HepG2 (cell line): Measurements from ENCODE around the gene CLMP. TPM values are rescaled to one million over a fixed set of nuclear protein-coding genes. Genes with fewer than 3 reads are reported as not detected.

ENCODE experiments used
- ATAC-seq: fragments of 200-7000 bp; cut with Tn5 transposase; 3 replicates; pipeline ENCODE4 v1.9.1; 2020; ENCODE audit warnings: mild to moderate bottlenecking, moderate library complexity
- Bru-seq: library from RNA; stranded (reverse); fragments of 400-500 nt; gene quantifications from one replicate; lab custom pipeline; 2021; lab: Mats Ljungman, UMichigan
- BruChase-seq, 2 experiments: library from RNA; stranded (reverse); fragments of 400-500 nt; gene quantifications; one replicate each; lab custom pipeline; 2021; lab: Mats Ljungman, UMichigan
- BruUV-seq: library from RNA; stranded (reverse); fragments of 400-500 nt; replicated peaks from 2 replicates; lab custom pipeline; 2021; lab: Mats Ljungman, UMichigan
- CTCF ChIA-PET: fragments of 300-600 bp; formaldehyde crosslinking; extraction: SDS; loops from one replicate; lab custom pipeline; 2021; ENCODE audit warnings: low total read pairs, inconsistent platforms, low intra/inter-chr PET ratio; lab: Yijun Ruan, JAX
- POLR2A ChIA-PET: fragments of 350-600 bp; sonication (Branson Sonifier 250); formaldehyde crosslinking; loops from one replicate; lab custom pipeline; 2020; ENCODE audit warnings: antibody characterized with exemption, inconsistent platforms; lab: Yijun Ruan, JAX
- DNase-seq: peaks from one replicate; pipeline ENCODE4 v3.0.0-alpha.2; 2015; ENCODE audit warnings: low spot score
- FAIRE-seq: peaks from 3 replicates; lab custom pipeline; 2011; peaks lifted over from hg19 to GRCh38; lab: Jason Lieb, UNC
- H2AFZ ChIP-seq: one replicate; pipeline ENCODE4 v1.6.1; 2011; ENCODE audit warnings: low read length, inconsistent platforms
- H3K27ac ChIP-seq: fragments of 300-600 bp; 3 replicates; pipeline ENCODE4 v1.8.0; 2011; ENCODE audit warnings: mixed run types, mild to moderate bottlenecking, mixed read lengths, low read length, inconsistent platforms; ENCODE audit not compliant: insufficient read depth; ENCODE audit errors: extremely low read length
- H3K27me3 ChIP-seq, 2 experiments: fragments of 200-600 bp in 1 of 2; 2 replicates in 1 of 2; 3 replicates in 1 of 2; pipeline versions ENCODE4 v1.6.0 to v1.8.0; 2011; ENCODE audit warnings: low read length in 2 of 2, mild to moderate bottlenecking in 2 of 2, moderate library complexity in 2 of 2, inconsistent platforms in 1 of 2; ENCODE audit not compliant: insufficient read depth in 2 of 2, control insufficient read depth in 1 of 2
- H3K36me3 ChIP-seq, 2 experiments: fragments of 200-600 bp in 1 of 2; replicated peaks in 1 of 2; 2 replicates in 1 of 2; 3 replicates in 1 of 2; pipeline versions ENCODE4 v1.5.1 to v1.8.0; 2011; ENCODE audit warnings: low read length in 2 of 2, inconsistent platforms in 1 of 2; ENCODE audit not compliant: insufficient read depth in 2 of 2, control insufficient read depth in 1 of 2
- H3K4me1 ChIP-seq: 2 replicates; pipeline ENCODE4 v1.5.1; 2012; ENCODE audit warnings: low read length, inconsistent platforms; ENCODE audit not compliant: insufficient read depth
- H3K4me2 ChIP-seq: 2 replicates; pipeline ENCODE4 v1.6.0; 2011; ENCODE audit warnings: low read depth, low read length, inconsistent platforms
- H3K4me3 ChIP-seq, 3 experiments: fragments of 200-600 bp in 1 of 3; sonication (generic), shearing (Covaris generic) in 1 of 3; replicated peaks in 1 of 3; 2 replicates each; pipeline ENCODE4 v1.5.1; 2011 to 2016; ENCODE audit warnings: low read length in 3 of 3, inconsistent platforms in 2 of 3, low read depth in 2 of 3, mild to moderate bottlenecking in 2 of 3, control low read depth in 1 of 3, mixed read lengths in 1 of 3; ENCODE audit not compliant: insufficient read depth in 1 of 3
- H3K79me2 ChIP-seq: one replicate; pipeline ENCODE4 v1.6.1; 2011; ENCODE audit warnings: low read length, inconsistent platforms; ENCODE audit not compliant: insufficient read depth
- H3K9ac ChIP-seq: 2 replicates; pipeline ENCODE4 v1.6.0; 2011; ENCODE audit warnings: mild to moderate bottlenecking, low read depth, low read length, inconsistent platforms; ENCODE audit not compliant: insufficient read depth
- H3K9me3 ChIP-seq: 2 replicates; pipeline ENCODE4 v1.5.1; 2012; ENCODE audit warnings: mild to moderate bottlenecking, low read length
- H4K20me1 ChIP-seq: 2 replicates; pipeline ENCODE4 v1.6.0; 2011; ENCODE audit warnings: inconsistent platforms, mild to moderate bottlenecking, low read length, moderate library complexity; ENCODE audit not compliant: insufficient read depth
- DDIT3 ChIP-seq: sonication (generic); formaldehyde crosslinking; IDR thresholded peaks from 2 replicates; pipeline ENCODE4 v1.4.0; 2020; ENCODE audit warnings: mild to moderate bottlenecking, missing genetic modification reagents
- ISL2 ChIP-seq: sonication (generic); formaldehyde crosslinking; IDR thresholded peaks from 2 replicates; pipeline ENCODE4 v1.5.0; 2020; ENCODE audit warnings: missing genetic modification reagents
- MTA3 ChIP-seq: sonication (generic); formaldehyde crosslinking; IDR thresholded peaks from 2 replicates; pipeline ENCODE4 v1.4.0; 2020; ENCODE audit warnings: missing genetic modification reagents
- PPARG ChIP-seq: conservative IDR thresholded peaks from 2 replicates; pipeline ENCODE4 v1.6.1; 2016; ENCODE audit warnings: missing biosample characterization, missing genetic modification reagents
- RFXANK ChIP-seq: IDR thresholded peaks from 2 replicates; pipeline ENCODE4 v1.6.1; 2016
- ZMYM3 ChIP-seq: sonication (generic); formaldehyde crosslinking; IDR thresholded peaks from 2 replicates; pipeline ENCODE4 v1.5.1; 2020; ENCODE audit warnings: mild to moderate bottlenecking, missing genetic modification reagents
- ZNF354B ChIP-seq: sonication (generic); formaldehyde crosslinking; IDR thresholded peaks from 2 replicates; pipeline ENCODE4 v1.8.0; 2022; ENCODE audit warnings: mild to moderate bottlenecking, missing genetic modification reagents
- ZNF414 ChIP-seq: sonication (generic); formaldehyde crosslinking; IDR thresholded peaks from 2 replicates; pipeline ENCODE4 v1.5.0; 2020; ENCODE audit warnings: missing genetic modification reagents
- ZNF710 ChIP-seq: sonication (generic); formaldehyde crosslinking; IDR thresholded peaks from 2 replicates; pipeline ENCODE4 v1.5.0; 2020; ENCODE audit warnings: mild to moderate bottlenecking, missing genetic modification reagents, borderline replicate concordance
- ZSCAN31 ChIP-seq: sonication (generic); formaldehyde crosslinking; IDR thresholded peaks from 2 replicates; pipeline ENCODE4 v1.5.0; 2020; ENCODE audit warnings: low read depth, mild to moderate bottlenecking, missing genetic modification reagents
- WGBS: methylation state at CpG from one replicate; pipeline ENCODE4 v1.1.6; 2017; ENCODE audit warnings: low lambda C conversion rate; 5-methylcytosine and 5-hydroxymethylcytosine counted together
- in situ Hi-C: cut with HindIII; loops from 2 replicates; pipeline ENCODE4 v1.10.0; 2017; ENCODE audit warnings: low pct_unique_long_range_greater_than_20kb; ENCODE audit not compliant: extremely low pct_ligation_motif_present
- intact Hi-C: fragments of 100-400 bp; cut with micrococcal nuclease; formaldehyde crosslinking; loops from one replicate; pipeline ENCODE4 v1.10.0; 2022; ENCODE audit not compliant: unreplicated experiment
- long read RNA-seq, 2 experiments: library from RNA in 1 of 2; library from polyadenylated mRNA in 1 of 2; stranded (forward) in 1 of 2; unstranded in 1 of 2; transcript quantifications; one replicate each; pipeline ENCODE4 v2.0.0, GENCODE V29; 2019 to 2022
- polyA minus RNA-seq, 3 experiments: library from RNA; depleted of rRNA, polyadenylated mRNA; stranded (reverse); fragments of >200 nt; gene quantifications; 2 replicates each; pipeline ENCODE4 v1.2.3, GENCODE V29; 2011; ENCODE audit warnings: low replicate concordance in 1 of 3
- polyA plus RNA-seq, 8 experiments: library from polyadenylated mRNA; depleted of rRNA in 3 of 8; stranded (reverse) in 7 of 8; unstranded in 1 of 8; fragments of >200 nt; fragmentation: Illumina TruSeq in 4 of 8; extraction: Trizol in 4 of 8; gene quantifications; 2 replicates each; pipeline versions ENCODE4 v1.2.1 to v1.2.3, GENCODE V29; 2011 to 2016; ENCODE audit warnings: low read depth in 4 of 8, missing spikeins in 1 of 8, mixed read lengths in 1 of 8; ENCODE audit not compliant: insufficient read depth in 1 of 8
- total RNA-seq, 5 experiments: library from RNA; depleted of rRNA; stranded (reverse); fragments of >200 nt; fragmentation: Illumina TruSeq; extraction: Trizol; gene quantifications; 2 replicates each; pipeline ENCODE4 v1.2.3, GENCODE V29; 2016; ENCODE audit warnings: low read depth in 1 of 5

CLMP gene
- total RNA-seq (2016; rRNA removed; fragmentation: Illumina TruSeq; extraction: Trizol) (not detected in 2 replicates), polyA plus RNA-seq (2011; rRNA removed) (not detected in 2 replicates), polyA minus RNA-seq (2011; rRNA and poly(A)+ RNA removed; ENCODE audit: low replicate concordance) (64.2 TPM in 1 of 2 replicates, not detected in the other), Bru-seq, nascent RNA (not detected), BruChase-seq, experiment 1, labeled RNA remaining after a 6-hour chase (not detected), BruChase-seq, experiment 2, labeled RNA remaining after a 2-hour chase (not detected)
- not detected in 2 replicates for total RNA-seq (2016; cell fraction: cytosol; rRNA removed; fragmentation: Illumina TruSeq; extraction: Trizol; ENCODE audit: low read depth)
- not detected in 2 replicates for total RNA-seq (2016; cell fraction: insoluble cytoplasmic fraction; rRNA removed; fragmentation: Illumina TruSeq; extraction: Trizol)
- total RNA-seq (2016; cell fraction: membrane; rRNA removed; fragmentation: Illumina TruSeq; extraction: Trizol), result not detected in 2 replicates
- total RNA-seq (2016; cell fraction: nucleus; rRNA removed; fragmentation: Illumina TruSeq; extraction: Trizol), result not detected in 2 replicates
- not detected in 2 replicates for polyA plus RNA-seq (2011; cell fraction: cytosol; rRNA removed)
- polyA plus RNA-seq (2011; cell fraction: nucleus; rRNA removed), result not detected in 2 replicates
- not detected in 2 replicates for polyA plus RNA-seq (2012)
- not detected in 2 replicates for polyA plus RNA-seq (2016; cell fraction: cytosol; fragmentation: Illumina TruSeq; extraction: Trizol; ENCODE audit: low read depth)
- polyA plus RNA-seq (2016; cell fraction: insoluble cytoplasmic fraction; fragmentation: Illumina TruSeq; extraction: Trizol; ENCODE audit: low read depth), result not detected in 2 replicates
- not detected in 2 replicates for polyA plus RNA-seq (2016; cell fraction: membrane; fragmentation: Illumina TruSeq; extraction: Trizol; ENCODE audit: low read depth)
- not detected in 2 replicates for polyA plus RNA-seq (2016; cell fraction: nucleus; fragmentation: Illumina TruSeq; extraction: Trizol; ENCODE audit: insufficient read depth, low read depth)
- not detected in 2 replicates for polyA minus RNA-seq (2011; cell fraction: cytosol; rRNA and poly(A)+ RNA removed)
- polyA minus RNA-seq (2011; cell fraction: nucleus; rRNA and poly(A)+ RNA removed), result 0.64 TPM in 1 of 2 replicates, not detected in the other
- long read RNA-seq, experiment 1, result 0 reads
- long read RNA-seq, experiment 2, result 0 reads

GRCh38 chr11:123195188-123196059 is at the start of gene CLMP:
Gene CLMP (minus strand): TSS chr11:123195248. CDS start chr11:123194940, 308 bp downstream.
- no peak for TF ChIP-seq PPARG (CRISPR knock-in tag)
- TF ChIP-seq DDIT3 (CRISPR knock-in tag), result no peak
- no peak for TF ChIP-seq MTA3
- no peak for TF ChIP-seq ZNF354B (CRISPR knock-in tag)
- no peak for TF ChIP-seq ZNF414 (CRISPR knock-in tag)
- TF ChIP-seq ZSCAN31 (CRISPR knock-in tag), result no peak
- no peak for TF ChIP-seq RFXANK
- no peak for TF ChIP-seq ZMYM3 (CRISPR knock-in tag)
- TF ChIP-seq ZNF710 (CRISPR knock-in tag), result no peak
- no peak for TF ChIP-seq ISL2
- Histone ChIP-seq H3K36me3 (no peaks in the 10 kb centered on the region), H3K9ac (no peak within 1 kb of the TSS), H2AFZ (no peak within 1 kb of the TSS), H4K20me1 (no peaks in the 10 kb centered on the region), H3K4me2 (no peak within 1 kb of the TSS), H3K27me3 (peaks cover 4 to 60% of the 10 kb centered on the region in 2 experiments), H3K27ac (no peak within 1 kb of the TSS), H3K4me3 (no peak within 1 kb of the TSS), H3K4me1 (no peaks in the 10 kb centered on the region), H3K9me3 (no peaks in the 10 kb centered on the region), H3K79me2 (no peaks in the 10 kb centered on the region)
- in situ Hi-C loops (no loop called here), intact Hi-C loops (no loop called here)
- no peak for DNase-seq
- peak; percentile 21; the same call in 1 of the 3 replicates for ATAC-seq
- WGBS, result 37% methylated on average over 43 of the region's 53 CpGs
- ChIA-PET POLR2A (no interaction called here), CTCF (no interaction called here)
- BruUV-seq, result no TSS peak
- FAIRE-seq, result no peak
